ENCODE measurements around the gene PHF21B.

DNA sequence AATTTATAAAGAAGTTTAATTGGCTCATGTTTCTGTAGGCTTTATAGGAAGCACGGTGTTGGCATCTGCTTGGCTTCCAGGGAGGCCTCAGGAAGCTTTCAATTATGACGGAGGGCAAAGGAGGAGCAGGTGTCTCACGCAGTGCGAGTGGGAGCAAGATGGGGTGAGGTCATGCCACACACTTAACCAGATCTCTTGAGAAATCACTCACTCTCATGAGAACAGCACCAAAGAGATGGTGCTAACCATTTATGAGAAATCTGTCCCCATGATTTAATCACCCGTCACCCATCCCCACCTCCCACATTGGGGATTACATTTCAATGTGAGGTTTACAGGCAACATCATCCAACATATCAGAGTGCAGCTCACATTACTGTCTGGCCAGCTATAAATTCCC is 153.9 kb downstream of the PHF21B start:
- TF ChIP-seq REST (IDR thresholded peaks at IDR 0.05; ENCODE audit: insufficient read depth in 1 of 2, low read depth in 2 of 2, low read length in 2 of 2): no peak
- TF ChIP-seq POLR2AphosphoS5 (IDR thresholded peaks at IDR 0.05; ENCODE audit: low read depth, low read length): no peak
- no peak for TF ChIP-seq TAF1 (IDR thresholded peaks at IDR 0.05; ENCODE audit: borderline replicate concordance, insufficient read depth, low read length)

Data from PFSK-1 (cell line).